ENCODE measurements around the gene TP63.
"Not testable (repeated sequence)": the region's sequence is repeated elsewhere in the genome, so short reads cannot be mapped to it uniquely, and the experiment has no call there.

The TP63 gene

GRCh38 chr3:189734061-189734460 lies 102.9 kb downstream of the TP63 start:
- no peak for DNase-seq

GRCh38 chr3:189735913-189736312 lies 104.7 kb downstream of the TP63 start:
- no peak for DNase-seq

GRCh38 chr3:189737071-189737470 lies 105.9 kb downstream of the TP63 start:
- no peak for DNase-seq

GRCh38 chr3:189737619-189738018 lies 106.4 kb downstream of the TP63 start:
- no peak for DNase-seq

GRCh38 chr3:189739378-189739777 lies 108.2 kb downstream of the TP63 start:
- DNase-seq: no peak

- no peak for DNase-seq
These were observed 109.0 kb downstream of the TP63 start for GRCh38 chr3:189740156-189740555.

- DNase-seq: no peak
These were observed 113.0 kb downstream of the TP63 start for GRCh38 chr3:189744235-189744634.

GRCh38 chr3:189745622-189746021 lies 114.4 kb downstream of the TP63 start:
- DNase-seq: no peak

- no peak for DNase-seq
These were observed 116.9 kb downstream of the TP63 start for GRCh38 chr3:189748046-189748445.

GRCh38 chr3:189750972-189751371 lies 119.8 kb downstream of the TP63 start:
- DNase-seq: not testable (repeated sequence)

- DNase-seq: no peak
These were observed 123.2 kb downstream of the TP63 start for GRCh38 chr3:189754356-189754755.

GRCh38 chr3:189756582-189757078 lies 125.4 kb downstream of the TP63 start:
- DNase-seq: no peak

GRCh38 chr3:189758186-189758585 lies 127.0 kb downstream of the TP63 start:
- no peak for DNase-seq

- DNase-seq: no peak
These were observed 135.2 kb downstream of the TP63 start for GRCh38 chr3:189766416-189766815.

GRCh38 chr3:189771842-189772450 lies 140.8 kb downstream of the TP63 start:
- DNase-seq: no peak

GRCh38 chr3:189772584-189772983 lies 141.4 kb downstream of the TP63 start:
- no peak for DNase-seq

- DNase-seq: no peak
These were observed 141.9 kb downstream of the TP63 start for GRCh38 chr3:189773056-189773455.

GRCh38 chr3:189776149-189776824 lies 145.1 kb downstream of the TP63 start:
- DNase-seq: no peak

GRCh38 chr3:189778340-189778950 lies 147.3 kb downstream of the TP63 start:
- no peak for DNase-seq

GRCh38 chr3:189779166-189779565 lies 148.0 kb downstream of the TP63 start:
- DNase-seq: no peak

GRCh38 chr3:189780546-189781270 lies 149.5 kb downstream of the TP63 start:
- DNase-seq: no peak

- DNase-seq: no peak
These were observed 150.2 kb downstream of the TP63 start for GRCh38 chr3:189781415-189781814.

GRCh38 chr3:189786479-189787064 lies 155.4 kb downstream of the TP63 start:
- DNase-seq: no peak

Measured in activated gamma-delta T cell treated with Interleukin-2 at 50 U/mL for 16 hours (primary cell).